H1 (cell line): ENCODE data around the gene FASLG. TPM values are rescaled to one million over a fixed set of nuclear protein-coding genes. Genes with fewer than 3 reads are reported as not detected.

Source experiments
- CTCF ChIA-PET: fragments of 300-600 bp; sonication (Branson Sonifier 250); formaldehyde crosslinking; loops from one replicate; lab custom pipeline; 2021; ENCODE audit not compliant: partially characterized antibody; lab: Charles Lee
- POLR2A ChIA-PET: fragments of 300-600 bp; sonication (Branson Sonifier 250); formaldehyde crosslinking; loops from one replicate; lab custom pipeline; 2021; ENCODE audit warnings: inconsistent platforms; ENCODE audit not compliant: partially characterized antibody; lab: Charles Lee
- DNase-seq, 2 experiments: peaks; one replicate each; pipeline versions ENCODE4 v3.0.0 to v3.0.0-alpha.2; 2010 to 2022; ENCODE audit warnings: low spot score in 2 of 2, low read depth in 1 of 2, mixed read lengths in 1 of 2
- FAIRE-seq: peaks from 2 replicates; lab custom pipeline; 2011; peaks lifted over from hg19 to GRCh38; lab: Jason Lieb, UNC
- H2AFZ ChIP-seq: 2 replicates; pipeline ENCODE4 v1.8.1; 2012; ENCODE audit warnings: low read length, inconsistent platforms
- H2AK5ac ChIP-seq: 2 replicates; pipeline ENCODE4 v1.6.1; 2013; ENCODE audit warnings: low read depth, low read length
- H2BK120ac ChIP-seq: replicated peaks from 2 replicates; pipeline ENCODE3; 2013; ENCODE audit warnings: low read depth, low read length, inconsistent platforms
- H2BK12ac ChIP-seq: 2 replicates; pipeline ENCODE4 v1.6.1; 2013; ENCODE audit warnings: low read depth, low read length
- H2BK15ac ChIP-seq: 2 replicates; pipeline ENCODE4 v1.6.1; 2013; ENCODE audit warnings: low read length
- H2BK20ac ChIP-seq: 2 replicates; pipeline ENCODE4 v1.6.1; 2013; ENCODE audit warnings: low read length
- H2BK5ac ChIP-seq: 2 replicates; pipeline ENCODE4 v1.6.1; 2013; ENCODE audit warnings: low read depth, low read length
- H3K14ac ChIP-seq: 2 replicates; pipeline ENCODE4 v1.6.1; 2013; ENCODE audit warnings: inconsistent platforms; ENCODE audit not compliant: insufficient read length
- H3K18ac ChIP-seq: 2 replicates; pipeline ENCODE4 v1.6.1; 2013; ENCODE audit warnings: low read length; ENCODE audit errors: extremely low read depth
- H3K23ac ChIP-seq: 2 replicates; pipeline ENCODE4 v1.6.1; 2013; ENCODE audit warnings: inconsistent platforms; ENCODE audit not compliant: insufficient read length
- H3K23me2 ChIP-seq: 2 replicates; pipeline ENCODE4 v1.6.1; 2013; ENCODE audit warnings: low read depth, low read length
- H3K27ac ChIP-seq: 2 replicates; pipeline ENCODE4 v1.6.1; 2011; ENCODE audit warnings: low read depth, low read length, inconsistent platforms
- H3K27me3 ChIP-seq, 4 experiments: replicated peaks in 1 of 4; 1 replicate in 1 of 4; 2 replicates in 3 of 4; pipeline versions ENCODE4 v1.6.1 to v1.8.1; 2011 to 2013; ENCODE audit warnings: low read length in 3 of 4, mild to moderate bottlenecking in 3 of 4, inconsistent platforms in 2 of 4, mixed read lengths in 2 of 4, moderate library complexity in 1 of 4; ENCODE audit not compliant: control insufficient read depth in 3 of 4, insufficient read depth in 3 of 4; ENCODE audit errors: extremely low read depth in 1 of 4
- H3K36me3 ChIP-seq, 4 experiments: 2 replicates each; pipeline versions ENCODE4 v1.6.1 to v1.8.1; 2011 to 2013; ENCODE audit warnings: mild to moderate bottlenecking in 4 of 4, low read length in 3 of 4, moderate library complexity in 2 of 4, control low read depth in 1 of 4, inconsistent platforms in 1 of 4; ENCODE audit not compliant: insufficient read depth in 4 of 4, control insufficient read depth in 2 of 4
- H3K4ac ChIP-seq: replicated peaks from 2 replicates; pipeline ENCODE3; 2013; ENCODE audit warnings: low read length, low read depth, mixed read lengths, inconsistent platforms; ENCODE audit not compliant: insufficient read length
- H3K4me1 ChIP-seq, 4 experiments: replicated peaks in 1 of 4; 1 replicate in 1 of 4; 2 replicates in 3 of 4; pipeline versions ENCODE4 v1.6.1 to v1.8.1; 2011 to 2013; ENCODE audit warnings: low read length in 3 of 4, inconsistent platforms in 2 of 4, mixed read lengths in 1 of 4; ENCODE audit not compliant: insufficient read depth in 4 of 4, control insufficient read depth in 3 of 4
- H3K4me2 ChIP-seq, 2 experiments: 2 replicates each; pipeline versions ENCODE4 v1.6.1 to v1.8.1; 2011 to 2013; ENCODE audit warnings: low read depth in 2 of 2, low read length in 2 of 2, control low read depth in 1 of 2, inconsistent platforms in 1 of 2, mild to moderate bottlenecking in 1 of 2; ENCODE audit not compliant: insufficient read depth in 1 of 2
- H3K4me3 ChIP-seq, 4 experiments: fragments of 200-600, 300-600 bp in 1 of 4; sonication (generic), shearing (Covaris generic), sonication (Bioruptor Twin) in 1 of 4; 2 replicates each; pipeline versions ENCODE4 v1.5.1 to v1.8.1; 2011 to 2016; ENCODE audit warnings: low read length in 4 of 4, low read depth in 3 of 4, control low read depth in 2 of 4, inconsistent platforms in 2 of 4, mild to moderate bottlenecking in 2 of 4, mixed read lengths in 1 of 4, moderate library complexity in 1 of 4; ENCODE audit not compliant: insufficient read depth in 2 of 4; ENCODE audit errors: extremely low read depth in 1 of 4
- H3K56ac ChIP-seq: replicated peaks from 2 replicates; pipeline ENCODE3; 2013; ENCODE audit warnings: low read depth, mild to moderate bottlenecking, mixed read lengths, low read length, inconsistent platforms; ENCODE audit not compliant: insufficient read length
- H3K79me1 ChIP-seq: 2 replicates; pipeline ENCODE4 v1.6.1; 2013; ENCODE audit warnings: low read depth, low read length, control low read depth
- H3K79me2 ChIP-seq, 2 experiments: 2 replicates each; pipeline versions ENCODE4 v1.6.1 to v1.8.1; 2012 to 2013; ENCODE audit warnings: low read length in 2 of 2, mild to moderate bottlenecking in 2 of 2, inconsistent platforms in 1 of 2; ENCODE audit not compliant: insufficient read depth in 2 of 2, control insufficient read depth in 1 of 2
- H3K9ac ChIP-seq, 4 experiments: replicated peaks in 1 of 4; 1 replicate in 1 of 4; 2 replicates in 3 of 4; pipeline versions ENCODE4 v1.6.1 to v1.8.1; 2011 to 2013; ENCODE audit warnings: low read depth in 3 of 4, low read length in 3 of 4, control low read depth in 2 of 4, mild to moderate bottlenecking in 2 of 4, moderate library complexity in 2 of 4, inconsistent platforms in 1 of 4; ENCODE audit errors: extremely low read depth in 1 of 4
- H3K9me3 ChIP-seq, 2 experiments: 2 replicates each; pipeline versions ENCODE4 v1.6.1 to v1.8.1; 2012 to 2013; ENCODE audit warnings: mild to moderate bottlenecking in 2 of 2, moderate library complexity in 2 of 2, control low read depth in 1 of 2, inconsistent platforms in 1 of 2, low read depth in 1 of 2, low read length in 1 of 2, mixed read lengths in 1 of 2; ENCODE audit not compliant: insufficient read depth in 2 of 2
- H4K20me1 ChIP-seq, 2 experiments: replicated peaks in 1 of 2; 2 replicates each; pipeline versions ENCODE3 to v1.8.1; 2011 to 2013; ENCODE audit warnings: inconsistent platforms in 2 of 2, low read length in 2 of 2, mild to moderate bottlenecking in 1 of 2; ENCODE audit not compliant: insufficient read depth in 2 of 2, control insufficient read depth in 1 of 2
- H4K5ac ChIP-seq: 2 replicates; pipeline ENCODE4 v1.6.1; 2013; ENCODE audit warnings: low read length, low read depth, mixed read lengths, inconsistent platforms; ENCODE audit not compliant: insufficient read length
- H4K8ac ChIP-seq: 2 replicates; pipeline ENCODE4 v1.8.0; 2013; ENCODE audit warnings: mild to moderate bottlenecking, moderate library complexity, low read length, inconsistent platforms; ENCODE audit not compliant: insufficient read depth; ENCODE audit errors: extremely low read depth
- H4K91ac ChIP-seq: replicated peaks from 2 replicates; pipeline ENCODE3; 2013; ENCODE audit warnings: low read length, mixed read lengths, inconsistent platforms; ENCODE audit not compliant: insufficient read length
- HDAC2 ChIP-seq, 2 experiments: fragments of 300-600 bp in 1 of 2; sonication (generic) in 1 of 2; IDR thresholded peaks; 2 replicates each; pipeline ENCODE4 v1.6.1; 2011 to 2012; ENCODE audit warnings: low read depth in 2 of 2, low read length in 2 of 2, mild to moderate bottlenecking in 2 of 2, moderate library complexity in 2 of 2, borderline replicate concordance in 1 of 2, inconsistent platforms in 1 of 2
- KDM5A ChIP-seq: fragments of 200-600 bp; IDR thresholded peaks from 2 replicates; pipeline ENCODE4 v1.7.1; 2012; ENCODE audit warnings: mild to moderate bottlenecking, low read length, inconsistent platforms, mixed read lengths
- MAFK ChIP-seq: IDR thresholded peaks from 2 replicates; pipeline ENCODE4 v1.6.1; 2012; ENCODE audit warnings: low read depth, mild to moderate bottlenecking, improper control_type of control experiment, low read length
- PHF8 ChIP-seq: fragments of 200-600 bp; sonication (generic); conservative IDR thresholded peaks from 2 replicates; pipeline ENCODE4 v1.7.1; 2012; ENCODE audit warnings: low read depth, mild to moderate bottlenecking, inconsistent platforms, low read length, moderate library complexity
- RAD21 ChIP-seq, 2 experiments: IDR thresholded peaks in 1 of 2; conservative IDR thresholded peaks in 1 of 2; 2 replicates each; pipeline ENCODE4 v1.6.1; 2011; ENCODE audit warnings: low read depth in 2 of 2, low read length in 2 of 2, improper control_type of control experiment in 1 of 2, inconsistent platforms in 1 of 2, mild to moderate bottlenecking in 1 of 2, moderate library complexity in 1 of 2
- SAP30 ChIP-seq: fragments of 300-600 bp; sonication (generic); IDR thresholded peaks from 2 replicates; pipeline ENCODE4 v1.7.1; 2012; ENCODE audit warnings: low read length, moderate library complexity, mild to moderate bottlenecking, inconsistent platforms; ENCODE audit not compliant: insufficient read depth, insufficient replicate concordance
- SIN3A ChIP-seq, 2 experiments: IDR thresholded peaks in 1 of 2; conservative IDR thresholded peaks in 1 of 2; 2 replicates each; pipeline ENCODE4 v1.6.1; 2011 to 2012; ENCODE audit warnings: low read length in 2 of 2, improper control_type of control experiment in 1 of 2, low read depth in 1 of 2, mild to moderate bottlenecking in 1 of 2
- SP4 ChIP-seq: IDR thresholded peaks from 2 replicates; pipeline ENCODE4 v1.6.1; 2012; ENCODE audit warnings: low read length, inconsistent platforms
- SRF ChIP-seq: IDR thresholded peaks from 2 replicates; pipeline ENCODE4 v1.6.1; 2011; ENCODE audit warnings: mild to moderate bottlenecking, low read depth, low read length, moderate library complexity
- TAF1 ChIP-seq: IDR thresholded peaks from 2 replicates; pipeline ENCODE4 v1.6.1; 2011; ENCODE audit warnings: mild to moderate bottlenecking, low read depth, low read length
- WGBS, 2 experiments: shearing (Covaris generic) in 1 of 2; methylation state at CpG; one replicate each; pipeline versions ENCODE4 v1.1.6 to v1.1.7; 2013 to 2015; ENCODE audit warnings: low lambda C conversion rate in 2 of 2, mixed read lengths in 2 of 2, inconsistent platforms in 1 of 2, low coverage in 1 of 2, missing lambda C conversion rate in 1 of 2; ENCODE audit not compliant: insufficient replicate concordance in 2 of 2, insufficient coverage in 1 of 2, insufficient read length in 1 of 2; ENCODE audit errors: extremely low coverage in 1 of 2, missing lambda C conversion rate in 1 of 2; 5-methylcytosine and 5-hydroxymethylcytosine counted together
- polyA plus RNA-seq, 7 experiments: library from polyadenylated mRNA; depleted of rRNA in 3 of 7; stranded (reverse) in 5 of 7; unstranded in 2 of 7; fragments of >200 nt in 5 of 7; fragments of 200-250 nt in 2 of 7; gene quantifications; 1 replicate in 5 of 7; 2 replicates in 1 of 7; 4 replicates in 1 of 7; pipeline versions ENCODE4 v1.2.1 to v1.2.3, GENCODE V29; 2011 to 2013; ENCODE audit warnings: missing spikeins in 2 of 7, mixed read lengths in 2 of 7
- total RNA-seq: library from RNA; stranded (reverse); fragmentation: NEBNext Ultra II Directional; extraction: Animal tissue kit (Norgen Biotek cat#: 25700); gene quantifications from 2 replicates; pipeline ENCODE4 v1.2.1, GENCODE V29; 2021
- TF ChIP-seq, protein P1 (sequence below), 3 experiments: IDR thresholded peaks; 1 replicate in 2 of 3; 2 replicates in 1 of 3; pipeline versions ENCODE4 v1.5.1 to v1.6.1; 2011; ENCODE audit warnings: low read length in 3 of 3, mild to moderate bottlenecking in 3 of 3, inconsistent platforms in 2 of 3, low read depth in 1 of 3, moderate library complexity in 1 of 3; ENCODE audit not compliant: insufficient read depth in 1 of 3; ENCODE audit errors: control extremely low read depth in 1 of 3

The FASLG gene
- total and polyA plus RNA-seq, 2 of the 8 experiments (the other 6 are each of a cell fraction or from before 2014, with no cell fraction given): not detected

DNA sequence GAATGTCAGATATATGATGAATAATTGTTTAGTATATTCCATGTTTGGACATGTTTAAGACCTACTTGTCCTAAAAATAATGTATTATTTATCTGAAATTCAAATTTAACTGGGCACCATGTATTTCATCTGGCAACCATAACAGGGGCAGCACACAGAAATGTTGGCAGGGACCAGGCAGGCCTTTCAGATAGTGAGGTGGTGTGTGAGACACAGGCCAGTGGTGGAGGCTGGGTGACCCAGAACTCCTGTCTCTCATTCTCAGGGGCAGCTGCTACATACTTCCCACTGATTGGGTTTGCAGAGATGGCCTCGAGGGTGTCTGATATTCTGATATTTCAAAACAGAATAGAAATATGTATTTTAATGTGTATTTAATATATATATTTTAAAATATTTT lies 1.3 kb upstream of the FASLG start:
- Histone ChIP-seq H3K4ac (no peak overlapping the region), H3K4me3 (no peak overlapping the region), H2BK5ac (no peak overlapping the region), H4K91ac (no peak overlapping the region), H2BK15ac (no peak overlapping the region), H3K4me2 (no peak overlapping the region), H2BK12ac (no peak overlapping the region), H3K14ac (no peak overlapping the region), H3K9me3 (no peaks in the 10 kb centered on the region), H3K27me3 (no peaks in the 10 kb centered on the region), H3K4me1 (no peaks in the 10 kb centered on the region), H4K5ac (no peak overlapping the region), H4K8ac (no peak overlapping the region), H2AFZ (no peak overlapping the region), H2AK5ac (no peak overlapping the region), H4K20me1 (no peaks in the 10 kb centered on the region), H3K23ac (no peak overlapping the region), H3K27ac (no peak overlapping the region), H3K56ac (no peak overlapping the region), H3K9ac (no peak overlapping the region), H3K79me1 (no peaks in the 10 kb centered on the region), H3K79me2 (no peaks in the 10 kb centered on the region), H2BK20ac (no peak overlapping the region), H3K18ac (no peak overlapping the region), H3K23me2 (no peaks in the 10 kb centered on the region), H3K36me3 (no peaks in the 10 kb centered on the region), H2BK120ac (no peak overlapping the region)
- ChIA-PET POLR2A (no interaction called here), CTCF (interaction anchor here (1.6 kb wide), 1 partner anchor 62 kb away, joined by 4 read pairs; no protein-coding TSS in a partner anchor)
- FAIRE-seq (no peak), DNase-seq (no peak)
- WGBS, 2 experiments: 88% methylated on average over 1 of the region's 1 CpG; no CpG with 5 or more reads in 1 of the 2 experiments
- no peak for TF ChIP-seq SAP30
- TF ChIP-seq, protein P1, sequence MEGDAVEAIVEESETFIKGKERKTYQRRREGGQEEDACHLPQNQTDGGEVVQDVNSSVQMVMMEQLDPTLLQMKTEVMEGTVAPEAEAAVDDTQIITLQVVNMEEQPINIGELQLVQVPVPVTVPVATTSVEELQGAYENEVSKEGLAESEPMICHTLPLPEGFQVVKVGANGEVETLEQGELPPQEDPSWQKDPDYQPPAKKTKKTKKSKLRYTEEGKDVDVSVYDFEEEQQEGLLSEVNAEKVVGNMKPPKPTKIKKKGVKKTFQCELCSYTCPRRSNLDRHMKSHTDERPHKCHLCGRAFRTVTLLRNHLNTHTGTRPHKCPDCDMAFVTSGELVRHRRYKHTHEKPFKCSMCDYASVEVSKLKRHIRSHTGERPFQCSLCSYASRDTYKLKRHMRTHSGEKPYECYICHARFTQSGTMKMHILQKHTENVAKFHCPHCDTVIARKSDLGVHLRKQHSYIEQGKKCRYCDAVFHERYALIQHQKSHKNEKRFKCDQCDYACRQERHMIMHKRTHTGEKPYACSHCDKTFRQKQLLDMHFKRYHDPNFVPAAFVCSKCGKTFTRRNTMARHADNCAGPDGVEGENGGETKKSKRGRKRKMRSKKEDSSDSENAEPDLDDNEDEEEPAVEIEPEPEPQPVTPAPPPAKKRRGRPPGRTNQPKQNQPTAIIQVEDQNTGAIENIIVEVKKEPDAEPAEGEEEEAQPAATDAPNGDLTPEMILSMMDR (IDR thresholded peaks at IDR 0.05; ENCODE audit: control extremely low read depth in 1 of 3, insufficient read depth in 1 of 3, low read depth in 1 of 3, low read length in 3 of 3): no peak
- TF ChIP-seq SIN3A (conservative IDR thresholded peaks at IDR 0.05 in 1 of 2, IDR thresholded peaks at IDR 0.05 in 1 of 2; ENCODE audit: low read depth in 1 of 2, low read length in 2 of 2): no peak
- no peak for TF ChIP-seq SRF
- no peak for TF ChIP-seq KDM5A
- no peak for TF ChIP-seq HDAC2 (IDR thresholded peaks at IDR 0.05; ENCODE audit: borderline replicate concordance in 1 of 2, low read depth in 2 of 2, low read length in 2 of 2)
- no peak for TF ChIP-seq MAFK
- TF ChIP-seq TAF1: no peak
- no peak for TF ChIP-seq PHF8
- no peak for TF ChIP-seq RAD21 (IDR thresholded peaks at IDR 0.05 in 1 of 2, conservative IDR thresholded peaks at IDR 0.05 in 1 of 2; ENCODE audit: low read depth in 2 of 2, low read length in 2 of 2)
- no peak for TF ChIP-seq SP4
